DND-41 (cell line): Measurements from ENCODE around the gene EAF1.

ENCODE experiments used
- ATAC-seq: fragments of 200-7000 bp; cut with Tn5 transposase; 3 replicates; pipeline ENCODE4 v1.9.1; 2021; ENCODE audit warnings: low read depth; ENCODE audit not compliant: insufficient read depth
- DNase-seq: peaks from one replicate; pipeline ENCODE4 v3.0.0-alpha.2; 2020
- H2AFZ ChIP-seq: 2 replicates; pipeline ENCODE4 v1.6.0; 2012; ENCODE audit warnings: low read depth, low read length
- H3K27ac ChIP-seq: 2 replicates; pipeline ENCODE4 v1.5.1; 2012; ENCODE audit warnings: low read length, inconsistent platforms
- H3K27me3 ChIP-seq: fragments of 200-600 bp; sonication (generic); 2 replicates; pipeline ENCODE4 v1.6.0; 2012; ENCODE audit warnings: low read length, mild to moderate bottlenecking, inconsistent platforms; ENCODE audit not compliant: insufficient read depth, poor library complexity
- H3K36me3 ChIP-seq: 2 replicates; pipeline ENCODE4 v1.5.1; 2012; ENCODE audit warnings: low read length, inconsistent platforms; ENCODE audit not compliant: insufficient read depth
- H3K4me1 ChIP-seq: 2 replicates; pipeline ENCODE4 v1.5.1; 2012; ENCODE audit warnings: mild to moderate bottlenecking, low read length; ENCODE audit not compliant: insufficient read depth
- H3K4me2 ChIP-seq: 2 replicates; pipeline ENCODE4 v1.6.0; 2012; ENCODE audit warnings: mild to moderate bottlenecking, moderate library complexity, low read length, inconsistent platforms; ENCODE audit not compliant: insufficient read depth
- H3K4me3 ChIP-seq, 2 experiments: fragments of 200-600 bp in 1 of 2; shearing (Covaris generic) in 1 of 2; 2 replicates each; pipeline ENCODE4 v1.5.1; 2012 to 2016; ENCODE audit warnings: inconsistent platforms in 2 of 2, low read length in 2 of 2, mild to moderate bottlenecking in 2 of 2, low read depth in 1 of 2, moderate library complexity in 1 of 2
- H3K79me2 ChIP-seq: 2 replicates; pipeline ENCODE4 v1.6.0; 2012; ENCODE audit warnings: low read length, inconsistent platforms; ENCODE audit not compliant: insufficient read depth
- H3K9ac ChIP-seq: 2 replicates; pipeline ENCODE4 v1.6.0; 2012; ENCODE audit warnings: low read depth, mild to moderate bottlenecking, inconsistent platforms, low read length, moderate library complexity
- H3K9me3 ChIP-seq: 2 replicates; pipeline ENCODE4 v1.5.1; 2012; ENCODE audit warnings: low read length, moderate library complexity, mild to moderate bottlenecking, inconsistent platforms; ENCODE audit not compliant: insufficient read depth, severe bottlenecking
- H4K20me1 ChIP-seq: 2 replicates; pipeline ENCODE4 v1.6.0; 2012; ENCODE audit warnings: low read length; ENCODE audit not compliant: insufficient read depth
- CTCF ChIP-seq: IDR thresholded peaks from 2 replicates; pipeline ENCODE4 v1.5.1; 2012; ENCODE audit warnings: borderline replicate concordance, low read length, moderate library complexity, mild to moderate bottlenecking; ENCODE audit not compliant: poor library complexity, severe bottlenecking; ENCODE audit errors: extremely low read depth
- EZH2 ChIP-seq: IDR thresholded peaks from 3 replicates; pipeline ENCODE4 v1.6.1; 2012; ENCODE audit warnings: borderline replicate concordance, low read depth, mild to moderate bottlenecking, moderate library complexity, low read length, inconsistent platforms; ENCODE audit not compliant: severe bottlenecking

The EAF1 gene

GRCh38 chr3:15434756-15435155 lies 7.4 kb downstream of the EAF1 start:
- Histone ChIP-seq H3K36me3 (peaks cover 97% of the 10 kb centered on the region), H3K4me1 (peaks cover 15% of the 10 kb centered on the region; the same call in 1 of the 2 replicates), H3K27ac (no peak overlapping the region), H3K9me3 (no peaks in the 10 kb centered on the region), H3K27me3 (no peaks in the 10 kb centered on the region), H2AFZ (no peak overlapping the region), H3K4me2 (no peak overlapping the region), H3K79me2 (peaks cover 31% of the 10 kb centered on the region), H3K4me3 (no peak overlapping the region), H3K9ac (no peak overlapping the region), H4K20me1 (peaks cover 12% of the 10 kb centered on the region; the same call in 1 of the 2 replicates)
- DNase-seq (peak; percentile 30), ATAC-seq (peak; percentile 58; the same call in 1 of the 3 replicates)
- TF ChIP-seq CTCF, result no peak
- TF ChIP-seq EZH2, result no peak

GRCh38 chr3:15436246-15436645 lies 8.8 kb downstream of the EAF1 start:
- Histone ChIP-seq H3K9me3 (no peaks in the 10 kb centered on the region), H3K79me2 (peaks cover 17% of the 10 kb centered on the region), H3K27me3 (no peaks in the 10 kb centered on the region), H3K4me2 (no peak overlapping the region), H2AFZ (no peak overlapping the region), H3K27ac (no peak overlapping the region), H3K9ac (no peak overlapping the region), H4K20me1 (peaks cover 7% of the 10 kb centered on the region; the same call in 1 of the 2 replicates), H3K36me3 (peaks cover 98% of the 10 kb centered on the region), H3K4me1 (peaks cover 3% of the 10 kb centered on the region; the same call in 1 of the 2 replicates), H3K4me3 (no peak overlapping the region)
- no peak for TF ChIP-seq CTCF
- no peak for TF ChIP-seq EZH2
- ATAC-seq, result no peak
- no peak for DNase-seq

- Histone ChIP-seq H3K27me3 (no peaks in the 10 kb centered on the region), H4K20me1 (0 out of 2 replicates have a peak, but pooled peaks cover 2% of the 10 kb centered on the region), H3K9me3 (no peaks in the 10 kb centered on the region), H3K79me2 (no peaks in the 10 kb centered on the region), H3K27ac (no peak overlapping the region), H3K36me3 (peaks cover 98% of the 10 kb centered on the region), H3K4me2 (no peak overlapping the region), H3K9ac (no peak overlapping the region), H2AFZ (no peak overlapping the region), H3K4me3 (no peak overlapping the region), H3K4me1 (no peaks in the 10 kb centered on the region)
- ATAC-seq (no peak), DNase-seq (no peak)
- TF ChIP-seq CTCF (no peak), EZH2 (no peak)
These were observed 11.6 kb downstream of the EAF1 start for GRCh38 chr3:15438983-15439382.

GRCh38 chr3:15439476-15439875 lies 12.1 kb downstream of the EAF1 start:
- H3K9ac ChIP-seq, result no peak overlapping the region
- no peak for ATAC-seq

More at GRCh38 chr3:15439476-15439875, 12.1 kb downstream of the EAF1 start:
- Histone ChIP-seq H3K27ac (no peak overlapping the region), H3K36me3 (peaks cover 97% of the 10 kb centered on the region), H3K27me3 (no peaks in the 10 kb centered on the region), H3K4me2 (no peak overlapping the region), H3K4me3 (no peak overlapping the region), H2AFZ (no peak overlapping the region), H3K79me2 (no peaks in the 10 kb centered on the region), H3K4me1 (no peaks in the 10 kb centered on the region), H3K9me3 (no peaks in the 10 kb centered on the region), H4K20me1 (no peaks in the 10 kb centered on the region)
- TF ChIP-seq EZH2 (no peak), CTCF (no peak)
- DNase-seq, result no peak
